Mammary epithelial cell (primary cell): Measurements from ENCODE around the gene CDKN1C.

Source experiments
- EZH2 ChIP-seq: IDR thresholded peaks from 2 replicates; pipeline ENCODE4 v1.6.1; 2012; ENCODE audit warnings: low read length, inconsistent platforms, borderline replicate concordance
- TF ChIP-seq, protein P1 (sequence below), 2 donors: IDR thresholded peaks in 1 of 2; conservative IDR thresholded peaks in 1 of 2; 2 replicates each; pipeline ENCODE4 v1.5.1; 2011 to 2012; ENCODE audit warnings: inconsistent platforms in 2 of 2, low read length in 2 of 2, mild to moderate bottlenecking in 2 of 2, control low read depth in 1 of 2, low read depth in 1 of 2; ENCODE audit not compliant: insufficient read depth in 1 of 2; ENCODE audit errors: extremely low read depth in 1 of 2

GRCh38 chr11:2833716-2834502 lies 51.7 kb downstream of the CDKN1C start:
- TF ChIP-seq, protein P1, sequence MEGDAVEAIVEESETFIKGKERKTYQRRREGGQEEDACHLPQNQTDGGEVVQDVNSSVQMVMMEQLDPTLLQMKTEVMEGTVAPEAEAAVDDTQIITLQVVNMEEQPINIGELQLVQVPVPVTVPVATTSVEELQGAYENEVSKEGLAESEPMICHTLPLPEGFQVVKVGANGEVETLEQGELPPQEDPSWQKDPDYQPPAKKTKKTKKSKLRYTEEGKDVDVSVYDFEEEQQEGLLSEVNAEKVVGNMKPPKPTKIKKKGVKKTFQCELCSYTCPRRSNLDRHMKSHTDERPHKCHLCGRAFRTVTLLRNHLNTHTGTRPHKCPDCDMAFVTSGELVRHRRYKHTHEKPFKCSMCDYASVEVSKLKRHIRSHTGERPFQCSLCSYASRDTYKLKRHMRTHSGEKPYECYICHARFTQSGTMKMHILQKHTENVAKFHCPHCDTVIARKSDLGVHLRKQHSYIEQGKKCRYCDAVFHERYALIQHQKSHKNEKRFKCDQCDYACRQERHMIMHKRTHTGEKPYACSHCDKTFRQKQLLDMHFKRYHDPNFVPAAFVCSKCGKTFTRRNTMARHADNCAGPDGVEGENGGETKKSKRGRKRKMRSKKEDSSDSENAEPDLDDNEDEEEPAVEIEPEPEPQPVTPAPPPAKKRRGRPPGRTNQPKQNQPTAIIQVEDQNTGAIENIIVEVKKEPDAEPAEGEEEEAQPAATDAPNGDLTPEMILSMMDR (conservative IDR thresholded peaks at IDR 0.05 in 1 of 2, IDR thresholded peaks at IDR 0.05 in 1 of 2; ENCODE audit: extremely low read depth in 1 of 2, insufficient read depth in 1 of 2, low read depth in 1 of 2, low read length in 2 of 2) = no peak
- no peak for TF ChIP-seq EZH2
